NCI-H524 (cell line): Measurements from ENCODE around the gene SIRT6.
"Not testable (repeated sequence)": the region's sequence is repeated elsewhere in the genome, so short reads cannot be mapped to it uniquely, and the experiment has no call there.

Experiments used
- DNase-seq, 2 experiments: peaks; one replicate each; lab custom pipeline; 2025; lab: John Stamatoyannopoulos, UW

The SIRT6 gene

DNA sequence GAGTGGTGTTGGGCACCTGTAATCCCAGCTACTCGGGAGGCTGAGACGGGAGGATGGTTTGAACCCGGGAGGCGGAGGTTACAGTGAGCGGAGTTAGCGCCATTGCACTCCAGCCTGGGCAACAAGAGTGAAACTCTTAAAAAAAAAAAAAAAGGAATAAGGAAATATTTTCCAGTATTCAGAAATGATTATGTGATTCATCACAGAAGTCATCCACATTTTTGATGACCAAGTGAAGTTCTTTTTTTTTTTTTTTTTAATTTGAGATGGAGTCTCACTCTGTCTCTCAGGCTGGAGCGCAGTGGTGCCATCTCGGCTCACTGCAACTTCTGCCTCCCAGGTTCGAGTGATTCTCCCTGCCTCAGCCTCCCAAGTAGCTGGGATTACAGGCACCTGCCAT, 47.0 kb downstream of the SIRT6 start:
- not testable (repeated sequence) for DNase-seq

DNA sequence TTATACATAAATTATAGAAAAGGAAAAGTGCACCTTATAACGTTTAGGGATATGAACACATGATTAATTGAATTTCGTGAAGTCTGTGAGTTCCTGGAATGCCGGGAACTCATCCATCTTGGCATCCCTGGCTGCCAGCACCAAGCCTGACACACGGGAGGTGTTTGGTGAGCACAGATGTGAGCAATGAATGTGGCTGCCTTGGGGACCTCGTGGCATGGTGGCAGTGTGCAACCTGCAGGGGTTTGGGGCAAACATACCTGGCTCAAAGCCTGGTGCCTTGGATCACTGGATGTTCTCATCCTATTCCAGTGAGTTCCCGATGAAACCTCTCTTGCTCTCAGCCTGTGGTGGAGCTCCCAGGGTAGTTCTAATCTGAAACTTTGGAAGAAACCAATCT, 48.0 kb downstream of the SIRT6 start:
- no peak for DNase-seq

DNA sequence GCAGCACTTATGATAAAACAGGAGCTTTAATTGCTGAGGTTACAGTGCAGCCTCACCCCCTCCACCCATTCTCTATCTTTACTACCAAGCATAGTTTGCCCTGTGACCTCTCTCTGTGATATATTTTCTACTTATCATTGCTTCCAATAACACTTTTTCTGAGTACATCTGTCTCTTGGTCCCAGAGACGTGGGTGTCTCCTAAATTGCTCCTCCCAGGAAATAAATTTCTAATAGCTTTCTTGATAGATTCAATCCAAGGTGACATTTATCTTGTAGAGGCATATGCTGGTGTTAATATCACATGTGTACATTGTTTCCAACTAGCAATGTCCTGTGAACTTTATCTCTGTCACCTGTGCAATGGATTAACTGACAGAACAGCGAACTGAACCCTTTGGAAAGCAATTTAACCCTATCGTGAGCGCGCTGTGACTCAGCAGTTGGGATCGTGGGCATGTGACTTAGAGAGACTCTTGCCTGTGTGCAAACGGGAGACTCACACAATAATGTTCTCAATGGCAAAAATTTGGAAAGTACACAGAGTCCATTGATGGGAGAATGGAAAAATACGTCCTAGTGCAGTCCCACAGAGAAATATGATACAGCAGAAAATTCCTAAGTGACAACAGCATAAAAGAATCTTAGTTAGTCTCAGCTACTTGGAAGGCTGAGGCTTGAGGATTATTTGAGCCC, 51.5 kb downstream of the SIRT6 start:
- DNase-seq, result no peak

DNA sequence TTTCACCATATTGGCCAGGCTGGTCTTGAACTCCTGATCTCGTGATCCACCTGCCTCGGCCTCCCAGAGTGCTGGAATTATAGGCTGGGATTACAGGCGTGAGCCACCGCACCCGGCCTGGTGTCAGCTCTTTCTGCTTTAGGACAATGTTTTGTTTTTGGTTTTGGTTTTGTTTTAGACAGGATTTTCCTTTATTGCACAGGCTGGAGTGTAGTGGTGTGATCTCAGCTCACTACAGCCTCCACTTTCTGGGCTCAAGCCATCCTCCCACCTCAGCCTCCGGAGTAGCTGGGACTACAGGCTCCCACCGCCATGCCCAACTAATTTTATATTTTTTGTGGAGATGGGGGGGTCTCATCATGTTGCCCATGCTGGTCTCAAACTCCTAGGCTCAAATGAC, 53.3 kb downstream of the SIRT6 start:
- DNase-seq, result not testable (repeated sequence)

DNA sequence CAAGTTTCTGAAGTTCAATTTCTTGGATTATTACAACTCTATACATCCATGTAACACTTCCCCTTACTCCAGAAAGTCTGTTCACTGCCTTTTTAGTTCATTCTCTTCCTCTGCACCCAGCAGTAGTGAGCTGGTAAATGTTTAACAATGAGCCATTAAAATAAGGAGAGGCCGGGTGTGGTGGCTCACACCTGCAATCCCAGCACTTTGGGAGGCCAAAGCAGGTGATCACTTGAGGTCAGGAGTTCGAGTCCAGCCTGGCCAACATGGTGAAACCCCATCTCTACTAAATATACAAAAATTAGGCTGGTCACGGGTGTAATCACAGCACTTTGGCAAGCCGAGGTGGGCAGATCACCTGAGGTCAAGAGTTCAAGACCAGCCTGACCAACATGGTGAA, 55.0 kb downstream of the SIRT6 start:
- DNase-seq, result not testable (repeated sequence)

DNA sequence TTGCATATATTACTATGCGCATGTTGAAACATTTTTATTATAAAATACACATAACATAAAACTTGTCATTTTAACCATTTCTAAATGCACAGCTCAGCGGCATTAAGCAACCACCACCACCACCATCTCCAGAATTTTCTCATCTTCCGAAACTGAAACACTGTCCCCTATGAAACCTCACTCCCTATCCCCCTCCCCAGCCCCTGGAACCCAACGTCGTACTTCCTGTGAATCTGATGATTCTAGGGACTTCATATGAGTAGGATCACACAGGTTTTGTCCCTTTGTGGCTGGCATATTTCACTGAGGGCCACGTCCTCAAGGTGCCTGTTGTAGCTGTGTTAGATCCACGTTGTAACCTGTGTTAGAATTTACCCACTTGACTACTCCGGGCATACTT, 57.7 kb downstream of the SIRT6 start:
- DNase-seq, result no peak
